CD4-positive, alpha-beta memory T cell (primary cell): ENCODE data around the gene ELOVL1. TPM values are rescaled to one million over a fixed set of nuclear protein-coding genes. Genes with fewer than 3 reads are reported as not detected.
A peak's percentile ranks its signal among the peaks of the same experiment; 100 is the strongest.

Experiments used
- CTCF ChIA-PET: fragments of 350-600 bp; sonication (Branson Sonifier 250); formaldehyde crosslinking; loops from one replicate; lab custom pipeline; 2021; ENCODE audit warnings: inconsistent platforms; ENCODE audit not compliant: partially characterized antibody; lab: Charles Lee
- POLR2A ChIA-PET: fragments of 350-600 bp; sonication (Branson Sonifier 250); formaldehyde crosslinking; loops from one replicate; lab custom pipeline; 2021; ENCODE audit not compliant: partially characterized antibody; lab: Charles Lee
- DNase-seq, 5 donors: peaks; one replicate each; pipeline versions ENCODE4 v3.0.0 to v3.0.0-alpha.2; 2020 to 2022; ENCODE audit warnings: mixed read lengths in 1 of 5
- H3K27ac ChIP-seq: one replicate; pipeline ENCODE4 v1.7.0; 2013; ENCODE audit warnings: low read depth, low read length
- H3K27me3 ChIP-seq: 2 replicates; pipeline ENCODE4 v1.7.0; 2013; ENCODE audit warnings: mild to moderate bottlenecking, low read length, moderate library complexity; ENCODE audit not compliant: insufficient read depth
- H3K36me3 ChIP-seq: 2 replicates; pipeline ENCODE4 v1.7.0; 2013; ENCODE audit warnings: mild to moderate bottlenecking, low read length, moderate library complexity; ENCODE audit not compliant: insufficient read depth
- H3K4me1 ChIP-seq: 2 replicates; pipeline ENCODE4 v1.7.0; 2013; ENCODE audit warnings: mild to moderate bottlenecking, low read length, moderate library complexity; ENCODE audit not compliant: insufficient read depth
- H3K4me3 ChIP-seq, 2 donors: one replicate each; pipeline ENCODE4 v1.7.0; 2013; ENCODE audit warnings: low read length in 2 of 2, mild to moderate bottlenecking in 1 of 2
- H3K9me3 ChIP-seq, 2 donors: one replicate each; pipeline ENCODE4 v1.7.0; 2013; ENCODE audit warnings: low read length in 2 of 2, control low read depth in 1 of 2; ENCODE audit not compliant: control insufficient read depth in 1 of 2
- H3K27ac Mint-ChIP-seq, 7 donors: one replicate each; pipeline ENCODE4 v1.8.0; 2020 to 2021; ENCODE audit warnings: mixed read lengths in 7 of 7, mild to moderate bottlenecking in 6 of 7, inconsistent platforms in 3 of 7, moderate library complexity in 3 of 7
- H3K27me3 Mint-ChIP-seq, 2 donors: one replicate each; pipeline ENCODE4 v1.8.0; 2020 to 2021; ENCODE audit warnings: mixed read lengths in 2 of 2
- H3K36me3 Mint-ChIP-seq, 2 donors: one replicate each; pipeline ENCODE4 v1.8.0; 2020 to 2021; ENCODE audit warnings: mixed read lengths in 2 of 2, inconsistent platforms in 1 of 2, mild to moderate bottlenecking in 1 of 2
- H3K4me1 Mint-ChIP-seq, 4 donors: one replicate each; pipeline ENCODE4 v1.8.0; 2020 to 2021; ENCODE audit warnings: mixed read lengths in 4 of 4, mild to moderate bottlenecking in 1 of 4
- H3K4me3 Mint-ChIP-seq, 8 donors: one replicate each; pipeline ENCODE4 v1.8.0; 2020 to 2021; ENCODE audit warnings: mixed read lengths in 8 of 8, mild to moderate bottlenecking in 7 of 8, moderate library complexity in 6 of 8, inconsistent platforms in 3 of 8
- H3K9me3 Mint-ChIP-seq, 8 donors: one replicate each; pipeline ENCODE4 v1.8.0; 2020 to 2021; ENCODE audit warnings: mixed read lengths in 8 of 8, mild to moderate bottlenecking in 5 of 8, inconsistent platforms in 3 of 8, moderate library complexity in 1 of 8
- intact Hi-C: fragments of 100-400 bp; cut with micrococcal nuclease; formaldehyde crosslinking; loops from one replicate; pipeline ENCODE4 v1.15.1; 2023
- polyA plus RNA-seq, 2 donors: library from polyadenylated mRNA; unstranded; fragments of 300-500 nt; fragmentation: Illumina TruSeq; gene quantifications; one replicate each; pipeline ENCODE4 v1.2.3, GENCODE V29; 2021
- total RNA-seq, 2 experiments: library from RNA; stranded (reverse); gene quantifications; one replicate each; pipeline ENCODE4 v1.2.3, GENCODE V29; 2021

The ELOVL1 gene
- total and polyA plus RNA-seq, 4 experiments from 2014 or later = 45.3 to 99.3 (median 66.2) TPM

DNA sequence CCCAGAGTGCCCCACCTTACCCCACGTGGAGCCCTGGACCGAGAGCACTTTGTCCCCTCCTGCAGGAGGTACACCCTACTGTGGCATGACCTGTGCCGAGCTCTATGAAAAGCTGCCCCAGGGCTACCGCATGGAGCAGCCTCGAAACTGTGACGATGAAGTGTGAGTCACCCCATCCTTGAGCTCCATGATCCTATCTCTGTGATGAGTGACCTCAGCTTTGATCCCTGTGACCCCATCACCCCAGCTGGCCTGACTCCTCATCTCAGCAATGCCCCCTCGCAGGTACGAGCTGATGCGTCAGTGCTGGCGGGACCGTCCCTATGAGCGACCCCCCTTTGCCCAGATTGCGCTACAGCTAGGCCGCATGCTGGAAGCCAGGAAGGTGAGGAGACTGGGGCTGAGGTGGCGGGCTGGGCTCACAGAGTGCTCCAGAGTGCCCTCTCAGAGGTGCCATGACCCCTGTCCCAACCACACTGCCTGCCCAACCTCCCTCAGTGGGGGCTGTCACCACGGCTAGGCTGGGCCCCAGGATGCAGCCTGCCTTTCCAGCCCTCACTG, 46.4 kb downstream of the ELOVL1 start:
- H3K4me3 Mint-ChIP-seq = no peak overlapping the region
- Histone ChIP-seq H3K27ac (no peak overlapping the region), H3K4me1 (no peaks in the 10 kb centered on the region), H3K27me3 (no peaks in the 10 kb centered on the region), H3K9me3 (peaks cover 0 to 4% of the 10 kb centered on the region in 2 donors), H3K36me3 (no peaks in the 10 kb centered on the region), H3K4me3 (no peak overlapping the region)
- POLR2A ChIA-PET = no interaction called here
- peaks cover 0 to 4% of the 10 kb centered on the region in 2 donors for H3K27me3 Mint-ChIP-seq
- H3K27ac Mint-ChIP-seq = no peak overlapping the region
- peaks cover 2 to 21% (median 17%) of the 10 kb centered on the region in 8 donors for H3K9me3 Mint-ChIP-seq
- DNase-seq = no peak
- intact Hi-C loops = no loop called here
- H3K36me3 Mint-ChIP-seq = peaks cover 4 to 5% of the 10 kb centered on the region in 2 donors
- CTCF ChIA-PET = no interaction called here
- no peaks in the 10 kb centered on the region for H3K4me1 Mint-ChIP-seq

DNA sequence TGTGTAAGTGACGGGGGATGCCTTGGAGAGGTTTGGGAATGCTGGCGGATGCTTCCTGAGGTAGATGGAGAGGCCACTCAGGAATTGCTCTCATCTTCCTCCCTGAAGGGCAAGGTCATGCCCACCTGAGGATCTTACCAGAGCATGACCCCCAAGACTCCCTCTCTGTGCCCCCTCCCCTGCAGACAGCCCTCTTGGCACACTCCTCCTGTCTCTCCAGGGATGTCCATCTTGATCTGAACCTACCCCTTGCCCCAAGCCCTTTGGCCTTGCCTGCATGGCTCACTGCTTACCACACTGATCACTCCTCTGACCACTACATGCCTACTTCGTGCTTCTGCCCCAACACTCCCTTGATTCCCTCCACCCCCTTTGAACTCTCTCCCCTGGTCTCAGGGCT, 48.0 kb downstream of the ELOVL1 start:
- H3K4me1 ChIP-seq = no peaks in the 10 kb centered on the region
- H3K4me3 ChIP-seq = no peak overlapping the region
- Mint-ChIP-seq H3K9me3 (peaks cover 0 to 10% (median 6%) of the 10 kb centered on the region in 8 donors), H3K36me3 (peaks cover 0 to 2% of the 10 kb centered on the region in 2 donors), H3K4me3 (no peak overlapping the region), H3K27me3 (peaks cover 0 to 2% of the 10 kb centered on the region in 2 donors), H3K27ac (no peak overlapping the region), H3K4me1 (no peaks in the 10 kb centered on the region)
- H3K9me3 ChIP-seq = peaks cover 0 to 3% of the 10 kb centered on the region in 2 donors
- no peak overlapping the region for H3K27ac ChIP-seq
- intact Hi-C loops = no loop called here
- CTCF ChIA-PET = no interaction called here
- no peaks in the 10 kb centered on the region for H3K36me3 ChIP-seq
- no peak for DNase-seq
- no peaks in the 10 kb centered on the region for H3K27me3 ChIP-seq
- POLR2A ChIA-PET = no interaction called here

DNA sequence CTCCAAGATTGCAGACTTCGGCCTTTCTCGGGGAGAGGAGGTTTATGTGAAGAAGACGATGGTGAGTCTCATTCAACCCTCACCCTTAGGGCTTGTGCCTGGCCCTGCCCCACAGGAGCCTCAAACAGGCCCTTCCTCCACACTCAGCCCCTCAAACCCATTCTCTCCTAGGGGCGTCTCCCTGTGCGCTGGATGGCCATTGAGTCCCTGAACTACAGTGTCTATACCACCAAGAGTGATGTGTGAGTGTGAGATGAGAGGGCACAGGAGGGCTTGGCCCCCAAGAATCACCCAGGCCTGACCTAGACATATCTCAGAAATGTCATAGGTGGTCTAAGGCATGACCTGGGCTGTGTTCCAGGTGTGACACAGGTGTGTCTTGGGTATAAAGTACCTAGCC, 48.5 kb downstream of the ELOVL1 start:
- Histone ChIP-seq H3K4me3 (no peak overlapping the region), H3K9me3 (no peaks in the 10 kb centered on the region), H3K36me3 (no peaks in the 10 kb centered on the region), H3K4me1 (no peaks in the 10 kb centered on the region), H3K27me3 (no peaks in the 10 kb centered on the region), H3K27ac (no peak overlapping the region)
- peaks cover 0 to 5% (median 2%) of the 10 kb centered on the region in 8 donors for H3K9me3 Mint-ChIP-seq
- ChIA-PET CTCF (no interaction called here), POLR2A (no interaction called here)
- no peak overlapping the region for H3K27ac Mint-ChIP-seq
- no peak overlapping the region for H3K4me3 Mint-ChIP-seq
- H3K4me1 Mint-ChIP-seq = no peaks in the 10 kb centered on the region
- no peaks in the 10 kb centered on the region for H3K27me3 Mint-ChIP-seq
- intact Hi-C loops = no loop called here
- DNase-seq = no peak
- H3K36me3 Mint-ChIP-seq = no peaks in the 10 kb centered on the region

- H3K27me3 Mint-ChIP-seq = no peaks in the 10 kb centered on the region
- no peak overlapping the region for H3K4me3 Mint-ChIP-seq
- no peak for DNase-seq
- intact Hi-C loops = no loop called here
- no peaks in the 10 kb centered on the region for H3K4me1 Mint-ChIP-seq
- Histone ChIP-seq H3K27me3 (no peaks in the 10 kb centered on the region), H3K4me3 (no peak overlapping the region), H3K9me3 (no peaks in the 10 kb centered on the region), H3K4me1 (no peaks in the 10 kb centered on the region), H3K36me3 (no peaks in the 10 kb centered on the region), H3K27ac (no peak overlapping the region)
- H3K36me3 Mint-ChIP-seq = no peaks in the 10 kb centered on the region
- no peak overlapping the region for H3K27ac Mint-ChIP-seq
- POLR2A ChIA-PET = no interaction called here
- peaks cover 0 to 2% (median 0%) of the 10 kb centered on the region in 8 donors for H3K9me3 Mint-ChIP-seq
- CTCF ChIA-PET = no interaction called here
Measured at GRCh38 chr1:43318831-43319230, 49.0 kb downstream of the ELOVL1 start.

DNA sequence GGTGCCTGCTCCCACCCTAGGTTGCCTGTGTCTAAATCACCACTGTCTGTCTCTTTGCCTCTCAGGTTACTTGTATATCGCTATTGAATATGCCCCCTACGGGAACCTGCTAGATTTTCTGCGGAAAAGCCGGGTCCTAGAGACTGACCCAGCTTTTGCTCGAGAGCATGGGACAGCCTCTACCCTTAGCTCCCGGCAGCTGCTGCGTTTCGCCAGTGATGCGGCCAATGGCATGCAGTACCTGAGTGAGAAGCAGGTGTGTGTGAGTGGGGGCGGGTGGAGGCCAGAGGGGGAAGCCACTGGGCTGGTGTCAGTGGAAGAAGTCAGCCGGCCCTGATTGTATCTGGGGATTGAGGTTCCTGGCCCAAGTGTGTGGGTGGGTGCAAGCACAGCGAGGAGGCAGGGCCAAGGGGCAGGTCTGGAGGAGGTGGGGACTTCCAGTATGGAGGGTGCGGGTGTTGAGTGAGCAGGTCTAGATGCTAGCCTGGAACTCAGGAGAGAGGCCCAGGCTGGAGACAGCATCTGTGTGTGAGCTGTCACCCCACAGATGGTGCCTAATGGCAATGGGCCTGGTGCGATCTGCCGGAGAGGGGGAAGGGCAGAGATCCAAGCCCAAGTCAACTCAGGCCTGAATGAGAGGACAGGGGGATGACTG, 49.9 kb downstream of the ELOVL1 start:
- ChIA-PET CTCF (no interaction called here), POLR2A (no interaction called here)
- peaks cover 0 to under 1% (median 0%) of the 10 kb centered on the region in 8 donors for H3K9me3 Mint-ChIP-seq
- intact Hi-C loops = no loop called here
- no peaks in the 10 kb centered on the region for H3K36me3 Mint-ChIP-seq
- H3K27me3 ChIP-seq = no peaks in the 10 kb centered on the region
- peak overlapping the region in 1 of 8 donors; percentile 46 for H3K4me3 Mint-ChIP-seq
- no peaks in the 10 kb centered on the region for H3K27me3 Mint-ChIP-seq
- H3K27ac Mint-ChIP-seq = no peak overlapping the region
- H3K27ac ChIP-seq = no peak overlapping the region
- no peak for DNase-seq
- H3K36me3 ChIP-seq = no peaks in the 10 kb centered on the region
- H3K4me3 ChIP-seq = no peak overlapping the region
- H3K9me3 ChIP-seq = no peaks in the 10 kb centered on the region
- no peaks in the 10 kb centered on the region for H3K4me1 ChIP-seq
- H3K4me1 Mint-ChIP-seq = no peaks in the 10 kb centered on the region

DNA sequence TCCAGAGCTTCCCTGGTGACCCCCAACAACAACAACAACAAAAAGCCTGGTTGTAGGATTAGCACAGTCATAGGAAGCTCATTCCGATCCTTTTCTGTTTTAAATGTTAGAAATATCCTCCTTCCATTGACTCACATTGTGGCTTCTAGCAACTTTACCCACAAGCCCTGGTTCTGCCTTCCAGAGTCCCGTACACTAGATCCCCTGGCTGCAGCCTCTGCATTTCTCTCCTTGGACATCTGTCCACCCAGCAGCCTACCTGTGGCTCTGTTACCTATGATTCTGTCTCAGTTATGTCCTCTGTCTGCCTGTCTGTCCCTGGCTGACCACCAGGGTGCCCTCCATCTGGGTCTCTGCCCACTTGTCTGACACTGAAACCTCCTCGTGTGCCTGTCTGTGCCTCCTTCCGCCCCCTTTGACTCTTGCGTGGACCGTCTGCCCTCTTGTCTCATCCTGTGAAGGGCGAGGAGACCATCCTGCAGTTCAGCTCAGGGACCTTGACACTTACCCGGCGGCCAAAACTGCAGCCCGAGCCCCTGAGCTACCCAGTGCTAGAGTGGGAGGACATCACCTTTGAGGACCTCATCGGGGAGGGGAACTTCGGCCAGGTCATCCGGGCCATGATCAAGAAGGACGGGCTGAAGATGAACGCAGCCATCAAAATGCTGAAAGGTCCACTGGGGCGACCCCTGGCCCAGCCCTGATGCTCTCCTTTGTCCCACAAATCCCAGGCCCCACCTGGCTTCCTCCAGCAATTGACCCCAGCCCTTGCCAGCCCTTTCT, 50.9 kb downstream of the ELOVL1 start:
- H3K36me3 Mint-ChIP-seq = no peaks in the 10 kb centered on the region
- H3K9me3 Mint-ChIP-seq = no peaks in the 10 kb centered on the region
- no peaks in the 10 kb centered on the region for H3K4me1 ChIP-seq
- H3K4me1 Mint-ChIP-seq = no peaks in the 10 kb centered on the region
- no peak overlapping the region for H3K27ac Mint-ChIP-seq
- no peaks in the 10 kb centered on the region for H3K27me3 Mint-ChIP-seq
- intact Hi-C loops = no loop called here
- H3K27ac ChIP-seq = no peak overlapping the region
- H3K4me3 Mint-ChIP-seq = no peak overlapping the region
- H3K36me3 ChIP-seq = no peaks in the 10 kb centered on the region
- ChIA-PET POLR2A (no interaction called here), CTCF (interaction anchor here (0.6 kb wide), 1 partner anchor 24 kb away, joined by 3 read pairs; no protein-coding TSS in a partner anchor)
- no peaks in the 10 kb centered on the region for H3K27me3 ChIP-seq
- DNase-seq = no peak
- no peaks in the 10 kb centered on the region for H3K9me3 ChIP-seq
- H3K4me3 ChIP-seq = no peak overlapping the region

GRCh38 chr1:43315963-43316737, 51.7 kb downstream of the ELOVL1 start:
- POLR2A ChIA-PET = no interaction called here
- Histone ChIP-seq H3K4me3 (no peak overlapping the region), H3K27ac (no peak overlapping the region), H3K9me3 (no peaks in the 10 kb centered on the region), H3K36me3 (no peaks in the 10 kb centered on the region), H3K27me3 (no peaks in the 10 kb centered on the region), H3K4me1 (no peaks in the 10 kb centered on the region)
- peaks cover 0 to 2% of the 10 kb centered on the region in 2 donors for H3K27me3 Mint-ChIP-seq
- H3K4me1 Mint-ChIP-seq = no peaks in the 10 kb centered on the region
- intact Hi-C loops = no loop called here
- no peaks in the 10 kb centered on the region for H3K36me3 Mint-ChIP-seq
- DNase-seq = no peak
- CTCF ChIA-PET = no interaction called here
- no peaks in the 10 kb centered on the region for H3K9me3 Mint-ChIP-seq
- H3K4me3 Mint-ChIP-seq = no peak overlapping the region
- H3K27ac Mint-ChIP-seq = peak overlapping the region in 2 of 7 donors; percentile 41 to 48
